HG02623 (cell line): Measurements from ENCODE around the gene SLC38A11.
A peak's percentile ranks its signal among the peaks of the same experiment; 100 is the strongest.
"Not testable (repeated sequence)": the region's sequence is repeated elsewhere in the genome, so short reads cannot be mapped to it uniquely, and the experiment has no call there.

Source experiments
- ATAC-seq: cut with Tn5 transposase; IDR thresholded peaks from one replicate; pipeline ENCODE4 v1.9.1; 2021; ENCODE audit warnings: moderate library complexity; ENCODE audit not compliant: unreplicated experiment

SLC38A11 gene, protein sequence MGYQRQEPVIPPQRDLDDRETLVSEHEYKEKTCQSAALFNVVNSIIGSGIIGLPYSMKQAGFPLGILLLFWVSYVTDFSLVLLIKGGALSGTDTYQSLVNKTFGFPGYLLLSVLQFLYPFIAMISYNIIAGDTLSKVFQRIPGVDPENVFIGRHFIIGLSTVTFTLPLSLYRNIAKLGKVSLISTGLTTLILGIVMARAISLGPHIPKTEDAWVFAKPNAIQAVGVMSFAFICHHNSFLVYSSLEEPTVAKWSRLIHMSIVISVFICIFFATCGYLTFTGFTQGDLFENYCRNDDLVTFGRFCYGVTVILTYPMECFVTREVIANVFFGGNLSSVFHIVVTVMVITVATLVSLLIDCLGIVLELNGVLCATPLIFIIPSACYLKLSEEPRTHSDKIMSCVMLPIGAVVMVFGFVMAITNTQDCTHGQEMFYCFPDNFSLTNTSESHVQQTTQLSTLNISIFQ

DNA sequence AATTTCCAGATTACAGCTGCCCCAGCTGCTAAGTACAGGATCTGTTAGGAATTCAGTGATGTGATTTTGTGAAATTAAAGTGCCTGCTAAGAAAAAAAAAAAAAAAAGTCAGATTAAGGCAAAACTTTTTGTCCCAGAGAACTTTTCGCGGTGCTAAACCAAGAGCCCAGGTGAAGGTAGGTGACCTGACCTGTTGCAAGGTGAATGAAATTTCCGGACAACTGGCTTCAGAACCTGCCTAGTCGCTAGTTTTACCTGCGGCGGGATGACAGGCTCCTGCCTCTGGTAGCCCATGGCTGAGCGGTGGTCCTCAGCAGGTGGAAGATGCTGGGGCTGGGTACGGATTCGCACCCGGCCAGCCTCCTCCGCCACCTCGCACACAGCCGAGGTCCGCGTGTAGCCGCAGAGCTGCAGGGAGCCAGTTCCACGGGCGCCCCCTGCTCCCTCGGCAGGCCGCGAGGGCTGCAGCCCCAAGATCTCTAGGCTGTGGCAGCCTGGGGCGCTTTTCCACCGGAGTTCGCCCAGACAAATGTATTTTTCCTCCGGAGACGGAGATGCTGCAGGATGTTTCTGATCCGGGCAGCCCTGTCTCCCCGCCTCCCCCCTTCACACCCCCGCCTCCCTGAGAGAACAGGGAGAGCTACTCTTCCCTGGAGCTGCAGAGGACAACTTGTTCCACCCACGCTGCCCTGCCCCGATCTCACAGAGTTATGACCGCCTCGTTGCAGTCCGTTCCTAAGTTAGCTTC, at the start of gene SLC38A11:
TSS of gene SLC38A11 (minus strand) at position 572 of the 748 bp plus-strand sequence. CDS start at position 294, 278 bp downstream.
- ATAC-seq, result no peak

DNA sequence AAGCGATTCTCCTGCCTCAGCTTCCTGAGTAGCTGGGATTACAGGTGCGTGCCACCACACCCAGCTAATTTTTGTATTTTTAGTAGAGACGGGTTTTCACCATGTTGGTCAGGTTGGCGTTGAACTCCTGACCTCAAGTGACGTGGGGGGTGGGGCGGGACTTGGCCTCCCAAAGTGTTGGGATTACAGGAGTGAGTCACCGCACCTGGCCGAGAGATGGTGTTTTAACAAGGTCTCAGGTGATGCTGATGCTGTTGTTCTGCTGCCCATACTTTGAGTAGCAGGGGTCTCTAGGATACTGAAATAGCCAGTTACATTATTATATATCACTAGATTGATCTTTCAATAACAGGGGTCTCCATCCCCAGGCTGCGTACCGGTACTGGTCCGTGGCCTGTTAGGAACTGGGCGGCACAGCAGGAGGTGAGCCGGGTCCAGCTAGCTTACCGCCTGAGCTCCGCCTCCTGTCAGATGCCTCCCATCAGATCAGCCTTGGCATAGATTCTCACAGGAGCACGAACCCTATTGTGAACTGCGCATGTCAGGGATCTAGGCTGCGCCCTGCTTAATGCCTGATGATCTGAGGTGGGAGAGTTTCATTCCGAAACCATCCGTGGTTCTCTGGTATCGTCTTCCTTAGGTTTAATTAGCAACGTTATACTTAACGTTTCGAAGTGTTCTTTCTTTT, 48.3 kb upstream of the SLC38A11 start:
- no peak for ATAC-seq

DNA sequence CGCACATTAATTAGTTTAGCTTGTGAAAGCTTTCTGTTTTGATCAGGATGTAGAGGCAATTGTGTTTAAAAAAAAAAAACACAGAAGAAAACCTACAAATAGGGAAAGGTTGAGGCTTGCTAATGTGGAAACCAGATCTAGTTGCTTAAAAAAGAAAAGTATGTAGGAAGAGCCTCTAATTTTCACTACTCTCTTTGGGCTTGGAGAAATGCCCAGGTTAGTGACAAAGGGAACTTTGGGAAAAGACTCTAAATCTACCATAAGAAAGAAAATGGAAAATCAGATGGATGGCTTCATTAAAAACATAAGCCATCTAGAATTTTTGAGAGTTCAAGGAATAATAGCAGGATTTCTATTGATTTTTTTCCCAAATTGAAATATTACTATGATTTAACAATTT, 47.3 kb upstream of the SLC38A11 start:
- ATAC-seq, result no peak

DNA sequence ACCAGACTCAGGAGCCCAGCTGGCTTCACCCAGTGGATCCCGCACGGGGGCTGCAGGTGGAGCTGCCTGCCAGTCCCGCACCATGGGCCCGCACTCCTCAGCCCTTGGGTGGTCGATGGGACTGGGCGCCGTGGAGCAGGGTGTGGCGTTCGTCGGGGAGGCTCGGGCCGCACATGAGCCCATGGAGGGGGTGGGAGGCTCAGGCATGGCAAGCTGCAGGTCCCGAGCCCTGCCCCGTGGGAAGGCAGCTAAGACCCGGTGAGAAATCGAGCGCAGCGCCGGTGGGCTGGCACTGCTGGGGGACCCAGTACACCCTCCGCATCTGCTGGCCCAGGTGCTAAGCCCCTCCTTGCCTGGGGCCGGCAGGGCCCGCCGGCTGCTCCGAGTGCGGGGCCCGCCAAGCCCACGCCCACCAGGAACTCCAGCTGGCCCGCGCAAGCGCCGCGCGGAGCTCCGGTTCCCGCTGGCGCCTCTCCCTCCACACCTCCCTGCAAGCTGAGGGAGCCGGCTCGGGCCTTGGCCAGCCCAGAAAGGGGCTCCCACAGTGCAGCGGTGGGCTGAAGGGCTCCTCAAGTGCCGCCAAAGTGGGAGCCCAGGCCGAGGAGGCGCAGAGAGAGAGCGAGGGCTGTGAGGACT, 39.5 kb upstream of the SLC38A11 start:
- not testable (repeated sequence) for ATAC-seq

DNA sequence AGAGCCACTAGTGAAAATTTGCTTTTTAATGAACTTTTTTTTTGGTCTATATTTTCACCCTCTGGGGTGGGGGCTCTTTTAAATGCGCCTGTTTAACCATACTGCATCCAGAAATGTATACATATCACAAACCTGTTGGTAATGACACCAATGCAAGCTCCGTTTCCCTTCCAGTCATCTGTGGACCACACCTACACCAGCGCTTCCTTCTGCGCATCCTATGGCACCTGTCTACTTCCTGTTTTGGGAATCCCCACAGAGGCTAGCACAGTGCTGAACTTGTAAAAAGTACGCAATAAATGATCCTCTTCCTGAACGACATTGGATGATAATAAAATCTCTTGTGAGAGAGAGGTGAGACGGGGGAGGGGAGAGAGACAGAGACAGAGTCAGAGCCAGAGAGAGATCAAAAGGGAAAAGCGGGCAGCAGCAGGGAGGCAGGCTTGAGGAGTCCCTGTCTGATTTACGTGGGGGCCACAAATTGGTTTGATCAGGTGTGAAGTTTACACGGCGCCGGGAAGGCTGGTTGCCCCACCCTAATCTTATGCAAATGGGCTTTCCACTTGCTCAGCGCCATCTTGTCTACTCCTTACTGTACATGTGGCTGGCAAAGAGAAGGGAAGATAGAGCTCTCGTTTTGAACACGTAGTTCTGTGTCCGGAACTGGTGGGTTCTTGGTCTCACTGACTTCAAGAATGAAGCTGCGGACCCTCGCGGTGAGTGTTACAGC, 38.1 kb upstream of the SLC38A11 start:
- no peak for ATAC-seq

DNA sequence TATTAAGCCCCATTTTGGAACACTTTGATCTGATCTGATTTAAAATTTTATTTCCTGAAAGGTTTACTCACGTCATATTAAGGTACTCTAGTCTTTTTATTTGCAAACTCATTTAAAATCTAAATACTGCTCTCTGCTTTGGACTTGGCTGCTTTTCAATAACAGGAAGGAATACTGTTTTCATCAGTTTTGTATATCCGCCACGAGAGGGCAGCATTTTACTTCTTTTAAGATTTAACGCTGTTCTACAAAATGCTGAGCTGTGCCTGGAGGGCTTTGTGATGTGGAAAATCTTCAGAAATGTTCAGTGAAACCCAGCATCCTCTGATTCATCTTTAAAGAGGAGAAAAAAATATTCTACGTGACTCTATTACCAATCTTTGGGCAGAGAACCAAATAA, 37.5 kb upstream of the SLC38A11 start:
- ATAC-seq, result peak; percentile 36

DNA sequence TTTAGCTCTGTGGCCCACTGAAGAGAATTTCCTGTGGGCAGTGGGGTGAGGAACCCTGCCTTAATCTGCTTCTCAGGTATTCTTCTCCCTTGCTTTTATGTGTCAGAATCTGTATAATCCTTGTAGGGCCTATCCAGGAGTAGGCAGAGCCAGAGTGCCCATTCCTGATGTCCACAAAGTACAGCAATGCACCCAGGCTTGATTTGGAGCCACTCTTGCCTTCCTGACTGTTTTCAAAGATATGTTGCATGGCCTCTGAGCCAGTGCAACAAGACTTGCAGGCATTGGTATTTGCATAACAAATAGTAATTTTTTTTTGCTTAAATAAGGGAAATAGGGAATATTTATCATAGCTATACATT, 36.7 kb upstream of the SLC38A11 start:
- peak; percentile 28 for ATAC-seq

DNA sequence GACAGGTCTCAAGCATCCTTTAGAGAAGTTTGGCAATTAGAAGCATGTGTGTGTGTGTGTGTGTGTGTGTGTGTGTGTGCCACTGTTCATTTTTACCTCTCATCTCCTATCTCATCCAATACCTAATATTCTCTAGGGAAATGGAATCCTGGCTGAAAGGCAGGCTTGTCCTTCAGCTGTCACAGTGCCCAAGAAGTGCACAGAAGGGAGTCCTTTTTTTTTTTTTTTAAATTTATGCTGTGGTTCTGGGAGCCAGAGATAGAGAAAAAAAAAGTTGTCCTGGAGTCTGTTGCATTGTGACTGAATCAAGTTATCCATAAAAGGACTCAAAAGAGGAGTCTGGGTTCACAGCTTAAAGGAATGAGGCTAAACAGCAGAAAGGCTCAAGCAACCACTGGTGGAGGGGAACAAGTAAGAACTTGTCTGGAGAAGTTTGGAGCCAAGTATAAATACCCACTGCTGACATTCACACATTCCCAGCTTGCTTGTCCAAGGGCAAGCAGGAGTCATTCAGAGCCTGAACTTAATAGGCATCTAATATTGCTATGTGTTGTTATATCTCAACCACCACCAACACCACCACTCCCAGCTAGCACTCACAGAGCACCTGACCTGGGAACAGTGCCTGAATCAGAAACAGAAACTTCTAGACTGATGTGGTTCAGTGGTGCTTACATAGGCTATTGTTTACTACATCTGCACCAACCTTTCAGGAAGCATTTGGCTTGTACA, 36.2 kb upstream of the SLC38A11 start:
- peak; percentile 78 for ATAC-seq

DNA sequence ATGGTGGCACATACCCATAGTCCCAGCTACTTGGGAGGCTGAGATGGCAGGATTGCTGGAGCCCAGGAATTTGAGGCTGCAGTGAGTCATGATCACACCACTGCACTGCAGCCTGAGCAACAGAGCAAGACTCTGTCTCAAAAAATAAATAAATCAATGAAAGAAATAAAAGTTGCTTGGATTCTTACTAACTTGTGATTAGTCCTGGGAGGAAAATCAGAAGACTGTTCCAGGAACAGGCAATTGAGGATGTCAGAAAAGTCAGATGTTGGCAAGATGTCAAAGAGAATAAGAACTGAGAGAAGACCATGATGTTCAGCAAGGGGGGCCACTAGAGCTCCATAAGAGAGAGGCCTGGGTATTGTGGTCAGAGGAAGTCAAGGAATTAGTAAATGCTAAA, 35.6 kb upstream of the SLC38A11 start:
- not testable (repeated sequence) for ATAC-seq

DNA sequence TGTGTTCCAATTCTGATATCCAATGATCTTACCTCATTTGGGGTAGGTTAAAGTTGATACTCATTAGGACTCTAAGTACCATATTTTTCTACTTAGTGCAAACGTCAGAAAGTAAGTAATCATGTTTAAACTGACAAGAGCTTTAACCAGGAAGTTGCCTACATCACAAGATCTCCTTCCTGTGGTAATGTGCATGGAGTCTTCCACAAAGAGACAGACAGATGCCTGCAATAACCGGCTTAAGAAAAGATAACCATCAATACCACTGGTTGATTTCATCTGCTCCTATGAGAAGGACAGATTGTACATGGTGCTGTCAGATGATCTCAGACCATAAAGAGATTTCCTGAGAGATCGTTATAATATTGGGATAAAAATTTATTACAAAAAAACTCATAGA, 33.5 kb upstream of the SLC38A11 start:
- ATAC-seq, result not testable (repeated sequence)

DNA sequence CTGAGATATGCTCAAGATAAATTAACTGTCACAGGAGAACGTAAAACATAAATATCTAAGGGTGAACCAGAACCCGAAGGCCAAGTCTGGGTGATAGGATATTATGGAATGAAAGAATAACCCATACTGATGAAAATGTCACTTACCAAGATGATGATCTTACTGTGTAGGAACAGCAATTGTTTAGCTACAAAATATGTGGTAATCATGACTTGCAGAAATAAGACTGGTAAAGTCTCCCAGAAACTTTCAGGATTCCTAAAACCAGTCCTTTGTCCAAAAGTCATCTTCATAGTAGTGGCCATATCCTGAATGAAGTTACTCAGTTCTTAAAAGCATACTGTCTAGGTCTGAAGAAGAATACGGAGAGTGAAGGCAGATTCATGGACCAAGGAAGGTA, 30.7 kb upstream of the SLC38A11 start:
- ATAC-seq, result not testable (repeated sequence)

DNA sequence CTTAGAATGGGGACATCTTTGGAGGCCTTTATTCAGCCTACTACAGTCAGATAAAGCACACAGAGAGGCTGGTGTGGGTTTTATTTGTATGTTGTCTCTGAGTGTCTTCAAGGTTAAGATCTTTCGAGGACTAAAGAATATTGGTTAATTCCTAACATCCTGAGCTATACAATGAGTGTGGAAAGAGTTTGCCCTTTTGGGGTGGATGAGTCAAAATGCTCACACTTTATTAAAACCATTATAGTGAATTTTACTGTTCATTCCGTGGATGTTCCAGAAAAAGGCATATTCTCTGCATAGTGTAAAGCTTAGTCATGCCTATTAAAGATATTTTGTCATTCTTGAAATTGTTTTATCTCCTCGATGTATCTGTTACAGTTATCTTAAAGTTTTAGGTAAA, 29.1 kb upstream of the SLC38A11 start:
- no peak for ATAC-seq

DNA sequence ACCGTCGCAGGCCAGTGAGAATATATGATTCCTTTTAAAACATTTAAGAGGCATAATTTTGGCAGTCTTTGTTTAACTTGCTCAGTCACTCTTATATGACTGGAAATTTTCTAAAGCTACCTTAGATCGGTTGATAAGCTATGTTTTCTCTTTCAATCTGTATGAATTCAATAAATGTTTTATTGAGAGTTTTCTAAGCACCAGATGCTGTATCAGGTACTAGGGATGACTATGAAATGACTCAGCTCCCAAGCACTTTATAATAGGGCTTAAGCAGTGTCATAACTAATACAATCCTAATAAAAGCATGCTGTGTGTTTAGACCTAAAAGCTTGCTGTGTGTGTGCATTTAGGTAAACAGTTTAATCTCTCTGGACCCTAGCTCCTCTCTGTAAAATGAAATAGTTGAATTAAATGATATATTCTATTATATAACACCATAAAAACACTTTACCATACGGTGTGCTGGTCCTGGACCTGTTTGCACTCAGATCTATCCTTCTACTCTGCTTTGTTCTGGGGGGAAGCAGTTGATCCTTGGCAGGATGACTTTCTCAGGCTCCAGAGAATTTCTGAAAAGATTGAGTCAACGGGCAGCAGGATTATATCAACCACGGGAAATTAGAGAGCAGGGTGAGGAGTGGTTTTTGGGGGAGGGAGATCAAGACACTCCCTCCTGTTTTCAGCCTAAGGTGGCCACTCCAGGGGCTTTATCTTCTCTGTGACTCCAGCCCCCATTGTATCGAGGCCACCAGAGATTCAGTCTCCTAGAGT, 26.1 kb upstream of the SLC38A11 start:
- no peak for ATAC-seq

DNA sequence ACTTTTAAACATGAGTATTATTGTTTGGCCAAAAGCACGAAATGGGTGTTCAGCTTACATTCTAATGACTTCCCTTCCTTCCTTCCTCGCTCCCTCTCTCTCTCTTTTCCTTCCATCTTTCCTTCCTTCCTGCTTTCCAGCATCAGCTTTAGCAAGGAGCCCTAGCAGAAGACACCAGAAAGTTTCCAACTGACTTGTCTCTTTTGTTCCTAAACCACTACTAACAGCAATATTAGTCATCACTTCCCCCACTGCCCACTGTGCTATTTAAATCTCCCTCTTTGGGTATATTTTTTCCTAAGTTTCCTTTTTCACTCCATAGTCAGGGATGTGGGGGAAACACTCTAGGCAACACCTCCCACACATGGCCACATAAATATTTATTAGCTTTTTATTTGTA, 25.4 kb upstream of the SLC38A11 start:
- ATAC-seq, result not testable (repeated sequence)

DNA sequence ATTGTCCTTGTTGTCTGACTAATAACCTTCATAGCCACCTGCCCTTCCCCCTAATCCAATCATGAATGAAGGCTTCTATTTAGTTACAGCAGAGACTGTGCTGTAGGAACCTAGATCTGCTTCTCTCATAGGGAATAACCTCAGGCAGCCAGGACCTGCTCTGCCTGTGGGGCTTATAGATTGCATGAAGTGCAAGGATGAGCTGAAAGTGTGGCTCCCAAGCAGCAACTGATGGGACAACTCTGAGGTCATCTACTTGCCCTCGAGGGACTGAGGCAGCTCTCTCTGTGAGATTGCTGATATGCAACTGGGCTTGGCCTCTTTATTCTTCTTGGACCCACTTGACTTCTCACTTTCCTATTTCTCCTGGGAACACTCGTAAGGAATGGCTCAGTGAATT, 23.8 kb upstream of the SLC38A11 start:
- no peak for ATAC-seq

DNA sequence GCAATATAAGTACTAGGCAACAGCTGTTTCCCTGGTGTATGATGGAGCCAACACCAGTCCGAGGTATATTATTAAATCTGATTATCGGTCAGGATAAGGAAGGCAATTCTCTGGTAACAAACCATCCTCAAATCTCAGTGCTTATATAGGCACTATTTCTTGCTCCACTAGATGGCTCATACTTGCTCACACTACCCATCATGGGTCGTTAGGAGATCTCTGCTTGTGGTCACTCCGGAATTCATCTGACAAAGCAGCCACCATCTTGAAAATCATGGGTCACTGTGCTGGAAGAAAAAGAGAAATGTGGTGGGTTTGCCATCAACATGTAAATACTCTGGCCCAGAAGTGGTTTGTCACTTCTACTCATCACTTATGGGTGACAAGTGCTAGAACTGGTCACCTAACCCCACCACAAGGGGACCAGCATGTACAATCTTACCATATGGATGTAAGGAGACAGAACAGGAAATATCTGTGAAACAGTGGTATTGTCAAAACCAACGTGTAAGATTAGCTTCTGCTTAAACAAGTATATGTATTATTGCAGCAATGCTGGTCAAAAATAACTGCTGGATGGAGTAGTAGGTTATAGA, 21.6 kb upstream of the SLC38A11 start:
- ATAC-seq, result not testable (repeated sequence)

DNA sequence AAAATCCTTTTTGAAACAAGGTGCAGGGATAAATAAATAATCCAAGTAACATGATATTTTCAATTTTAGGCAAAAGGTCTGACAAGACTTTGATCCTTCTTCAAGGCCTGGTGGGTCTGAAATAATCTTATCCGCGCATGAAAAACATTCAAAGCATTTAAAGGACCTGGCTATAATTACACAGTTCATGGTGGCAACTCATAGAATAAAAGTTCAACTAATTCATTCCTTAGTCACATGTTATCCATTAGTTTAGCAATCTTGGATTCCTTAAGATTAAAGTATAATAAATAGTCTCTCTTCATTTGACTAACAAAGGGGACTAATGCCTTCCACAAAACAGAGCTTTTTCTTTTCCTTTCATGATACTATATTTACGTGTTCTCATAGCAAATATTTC, 21.0 kb upstream of the SLC38A11 start:
- ATAC-seq, result no peak

DNA sequence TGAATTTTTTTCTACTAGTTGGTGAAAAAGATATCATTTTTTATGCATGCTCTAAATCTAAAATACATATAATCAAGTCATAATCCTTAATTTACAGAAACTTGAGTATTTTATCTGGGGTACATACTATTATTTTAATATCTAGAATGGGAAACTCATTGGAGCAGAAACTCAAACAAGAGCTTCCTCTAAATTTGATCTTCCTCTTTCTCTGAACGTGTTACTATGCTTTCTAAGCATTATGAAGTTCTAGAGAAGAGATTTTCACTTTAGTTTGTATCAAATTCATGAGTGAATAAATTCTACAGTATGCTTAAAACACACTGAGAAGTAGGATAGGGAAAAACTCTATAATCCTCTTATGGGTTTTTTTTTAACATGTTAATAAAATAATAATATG, 20.6 kb upstream of the SLC38A11 start:
- ATAC-seq, result no peak

DNA sequence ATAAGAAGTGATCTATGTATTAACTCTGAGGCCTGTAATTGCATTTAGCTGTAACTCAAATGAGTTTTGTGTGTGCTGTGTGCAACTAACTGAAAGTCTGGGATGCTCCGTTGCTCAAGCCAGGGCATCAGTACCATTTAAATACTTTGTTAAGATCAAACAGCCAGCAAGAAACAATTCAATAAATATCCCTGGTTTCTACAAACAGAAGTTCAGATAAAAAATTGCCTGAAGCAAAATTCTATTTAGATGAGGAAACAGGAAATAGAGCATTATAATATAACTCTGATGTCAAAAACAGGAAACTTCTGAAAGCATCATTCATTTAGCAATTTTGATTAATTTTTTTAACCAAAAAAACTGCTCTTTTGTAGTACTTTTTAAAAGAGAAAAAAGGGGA, 18.9 kb upstream of the SLC38A11 start:
- no peak for ATAC-seq
